ENCODE data around the gene RTEL1. TPM values are rescaled to one million over a fixed set of nuclear protein-coding genes. Genes with fewer than 3 reads are reported as not detected.
"Not testable (repeated sequence)": the region's sequence is repeated elsewhere in the genome, so short reads cannot be mapped to it uniquely, and the experiment has no call there.

The RTEL1 gene
- polyA plus RNA-seq, 3 donors: 17.6 to 23.8 (median 19.1) TPM

- DNase-seq: no peak
These were observed 30.3 kb upstream of the RTEL1 start for GRCh38 chr20:63627751-63628245.

GRCh38 chr20:63628246-63628975, 29.7 kb upstream of the RTEL1 start:
- peak; percentile 72 for DNase-seq

GRCh38 chr20:63630956-63631355, 27.2 kb upstream of the RTEL1 start:
- not testable (repeated sequence) for DNase-seq

GRCh38 chr20:63631426-63631825, 26.7 kb upstream of the RTEL1 start:
- DNase-seq: peak; percentile 56

GRCh38 chr20:63633732-63634131, 24.4 kb upstream of the RTEL1 start:
- no peak for DNase-seq

- no peak for DNase-seq
These were observed 22.5 kb upstream of the RTEL1 start for GRCh38 chr20:63635431-63636141.

- DNase-seq: no peak
These were observed 21.1 kb upstream of the RTEL1 start for GRCh38 chr20:63636752-63637628.

- DNase-seq: no peak
These were observed 18.8 kb upstream of the RTEL1 start for GRCh38 chr20:63639093-63639975.

- DNase-seq: no peak
These were observed 18.0 kb upstream of the RTEL1 start for GRCh38 chr20:63640086-63640485.

- not testable (repeated sequence) for DNase-seq
These were observed 17.4 kb upstream of the RTEL1 start for GRCh38 chr20:63640686-63641085.

- DNase-seq: no peak
These were observed 16.8 kb upstream of the RTEL1 start for GRCh38 chr20:63641146-63641791.

GRCh38 chr20:63641792-63642523, 16.2 kb upstream of the RTEL1 start:
- DNase-seq: peak; percentile 85

GRCh38 chr20:63642527-63643247, 15.4 kb upstream of the RTEL1 start:
- DNase-seq: no peak

- DNase-seq: no peak
These were observed 14.6 kb upstream of the RTEL1 start for GRCh38 chr20:63643499-63643898.

- no peak for DNase-seq
These were observed 14.2 kb upstream of the RTEL1 start for GRCh38 chr20:63643946-63644345.

GRCh38 chr20:63645218-63645617, 12.9 kb upstream of the RTEL1 start:
- DNase-seq: no peak

- DNase-seq: no peak
These were observed 9.9 kb upstream of the RTEL1 start for GRCh38 chr20:63648190-63648589.

- DNase-seq: no peak
These were observed 9.1 kb upstream of the RTEL1 start for GRCh38 chr20:63648895-63649589.

- DNase-seq: not testable (repeated sequence)
These were observed 7.6 kb upstream of the RTEL1 start for GRCh38 chr20:63650486-63650885.
